GM21723 (cell line): ENCODE measurements around the gene LRPAP1.

Source experiments
- ATAC-seq: cut with Tn5 transposase; IDR thresholded peaks from one replicate; pipeline ENCODE4 v1.9.1; 2021; ENCODE audit warnings: mild to moderate bottlenecking, moderate library complexity; ENCODE audit not compliant: unreplicated experiment

The LRPAP1 gene

DNA sequence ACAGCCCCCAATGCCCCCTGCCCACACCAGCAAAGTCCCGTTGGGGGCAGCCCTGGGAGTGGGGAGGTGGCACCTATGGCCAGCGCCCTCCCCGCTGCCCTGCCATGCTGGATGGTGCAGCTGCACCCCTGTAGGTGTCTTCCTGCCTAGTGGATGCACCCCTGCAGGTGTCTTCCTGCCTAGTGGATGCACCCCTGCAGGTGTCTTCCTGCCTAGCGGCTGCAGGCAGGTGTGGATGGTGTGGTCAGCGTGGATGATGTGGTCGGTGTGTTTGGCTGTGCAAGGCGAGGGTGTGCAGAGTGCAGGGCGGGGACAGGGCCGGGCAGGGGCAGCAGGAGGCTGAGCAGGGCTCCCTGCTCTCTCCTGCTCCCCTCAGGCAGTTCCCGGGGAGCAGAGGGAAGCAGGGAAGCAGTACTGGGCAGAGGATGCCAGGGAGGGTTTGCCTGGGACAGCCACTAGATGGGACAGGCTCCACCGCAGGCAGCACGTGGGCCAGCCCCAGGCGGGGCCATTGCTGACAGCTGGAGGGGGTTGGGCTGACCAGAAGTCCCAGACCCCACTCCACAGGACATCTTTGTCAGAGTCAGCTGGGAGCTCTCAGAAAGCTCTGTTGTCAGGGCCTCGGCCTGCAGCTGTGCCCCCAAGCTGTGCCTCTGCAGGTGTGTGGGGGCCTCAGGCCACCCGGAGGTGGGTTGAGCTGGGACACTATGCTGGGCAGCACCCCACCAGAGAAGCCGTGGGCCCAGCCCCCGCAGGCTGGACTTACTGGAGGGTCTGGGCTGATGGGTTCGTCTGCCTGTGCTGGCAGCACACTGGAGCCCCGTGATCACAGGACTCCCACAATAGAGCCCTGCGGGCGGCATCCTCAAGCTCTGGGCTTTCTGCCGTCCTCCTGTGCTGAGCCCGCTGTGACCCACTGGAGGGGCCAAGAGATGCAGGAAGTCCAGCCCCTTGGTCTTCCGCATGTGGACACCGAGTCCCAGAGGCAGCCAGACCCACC is 45.4 kb downstream of the LRPAP1 start:
- ATAC-seq = no peak

DNA sequence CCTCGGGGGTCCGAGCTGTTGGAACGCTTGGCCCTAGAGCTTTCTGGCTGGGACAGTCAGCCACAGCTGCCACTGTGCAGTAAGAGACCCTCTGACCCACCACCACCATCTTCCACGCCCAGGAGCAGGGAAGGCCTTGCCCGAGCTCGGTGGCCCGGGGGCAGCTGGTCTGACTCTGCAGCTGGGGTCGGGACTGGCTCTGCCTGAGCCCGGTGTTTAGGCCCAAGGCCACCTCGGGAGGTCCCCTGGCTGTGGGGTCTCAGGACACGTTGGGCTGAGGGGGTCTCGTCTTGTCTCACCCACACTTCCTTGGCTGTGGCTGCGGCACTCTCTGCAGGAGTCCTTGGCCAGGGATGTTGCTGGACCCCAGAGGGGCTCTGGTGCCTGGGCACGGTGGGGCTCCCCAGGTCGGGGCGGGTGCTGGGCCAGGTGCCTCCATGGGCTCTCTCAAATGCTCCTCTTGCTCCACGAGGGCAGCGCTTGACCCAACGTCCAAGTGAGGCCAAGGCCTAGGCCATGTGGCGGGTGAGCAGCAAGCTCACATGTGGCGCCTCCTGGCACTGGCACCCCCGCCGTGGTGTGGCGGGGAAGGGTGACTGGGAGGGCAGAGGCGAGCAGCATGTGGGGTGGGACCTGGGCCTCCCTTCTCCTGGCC is 46.2 kb downstream of the LRPAP1 start:
- no peak for ATAC-seq

DNA sequence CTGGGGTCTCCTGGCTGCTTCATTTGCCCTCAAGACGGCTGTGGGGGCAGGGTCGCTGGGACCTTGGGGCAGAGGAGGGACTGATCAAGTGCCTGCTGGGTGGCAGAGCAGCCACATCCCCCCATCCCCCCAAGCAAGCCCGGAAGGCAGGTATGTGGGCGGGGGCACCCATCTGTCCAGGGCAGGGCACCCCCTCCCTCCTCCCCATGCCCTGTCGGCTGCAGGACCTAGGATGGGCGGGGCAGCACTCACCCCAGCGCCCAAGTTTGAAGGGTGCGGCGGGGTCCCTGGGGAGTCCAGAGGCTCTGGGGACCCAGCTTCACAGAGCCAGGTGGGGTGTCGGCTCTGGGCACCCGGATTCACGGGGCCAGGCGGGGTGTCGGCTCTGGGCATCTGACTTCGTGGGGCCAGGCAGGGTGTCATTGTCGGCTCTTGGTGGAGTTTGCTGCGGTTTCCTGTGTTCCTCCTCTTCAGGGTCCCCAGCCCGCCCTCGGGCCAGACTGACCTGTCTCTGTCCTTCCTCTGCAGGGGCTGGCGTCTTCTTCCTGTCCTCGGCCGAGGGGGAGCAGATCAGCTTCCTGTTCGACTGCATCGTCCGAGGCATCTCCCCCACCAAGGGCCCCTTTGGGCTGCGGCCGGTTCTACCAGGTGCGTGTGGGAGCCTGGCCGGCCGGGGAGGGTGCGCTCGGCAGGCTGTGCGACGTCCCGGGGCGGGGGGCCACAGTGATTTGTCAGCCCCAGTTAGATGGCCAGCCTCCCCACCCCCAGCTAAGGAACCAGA is 47.0 kb downstream of the LRPAP1 start:
- no peak for ATAC-seq

DNA sequence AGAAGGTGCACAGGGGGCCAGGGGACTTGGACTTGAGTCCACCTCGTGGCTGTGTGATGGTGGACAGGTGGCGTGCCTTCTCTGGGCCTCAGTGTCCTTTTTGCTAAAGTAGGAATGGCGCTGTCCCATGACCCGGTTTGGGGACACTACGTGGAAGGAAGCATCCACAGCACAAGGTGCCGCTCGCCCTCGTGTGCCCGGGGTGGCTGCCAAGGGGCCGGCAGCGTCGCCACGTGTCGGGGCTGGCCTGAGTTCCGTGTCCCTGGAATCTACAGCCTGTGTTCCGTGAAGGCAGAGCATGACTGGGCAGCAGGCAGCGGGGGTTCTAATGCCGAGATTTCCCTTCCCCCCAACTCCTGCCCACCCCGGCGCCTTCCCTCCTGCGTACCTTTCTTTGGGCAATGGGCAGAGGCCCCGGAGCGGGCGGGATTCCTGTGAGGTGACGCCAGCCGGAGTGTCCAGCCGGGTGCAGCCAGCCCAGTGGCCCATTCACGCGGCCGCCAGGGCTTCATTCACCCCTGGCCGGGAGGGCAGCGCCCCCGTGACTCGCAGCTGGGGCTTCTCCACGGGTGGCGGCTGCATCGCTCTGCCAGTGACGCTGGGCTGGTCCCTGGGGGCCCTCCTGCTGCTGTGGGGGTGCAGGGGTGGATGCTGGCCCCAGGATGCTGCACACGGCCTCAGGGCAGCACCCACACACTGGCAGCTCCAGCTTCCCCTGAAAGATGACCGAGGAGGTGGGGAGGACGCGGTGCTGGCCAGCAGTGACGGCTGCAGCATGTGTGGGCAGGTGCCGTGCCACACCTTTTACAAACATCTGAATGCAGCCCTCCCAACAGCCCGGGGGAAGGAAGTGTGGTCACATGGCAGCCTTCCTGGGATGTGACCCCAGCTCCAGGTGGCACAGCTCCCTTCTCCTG is 47.9 kb downstream of the LRPAP1 start:
- ATAC-seq = no peak

DNA sequence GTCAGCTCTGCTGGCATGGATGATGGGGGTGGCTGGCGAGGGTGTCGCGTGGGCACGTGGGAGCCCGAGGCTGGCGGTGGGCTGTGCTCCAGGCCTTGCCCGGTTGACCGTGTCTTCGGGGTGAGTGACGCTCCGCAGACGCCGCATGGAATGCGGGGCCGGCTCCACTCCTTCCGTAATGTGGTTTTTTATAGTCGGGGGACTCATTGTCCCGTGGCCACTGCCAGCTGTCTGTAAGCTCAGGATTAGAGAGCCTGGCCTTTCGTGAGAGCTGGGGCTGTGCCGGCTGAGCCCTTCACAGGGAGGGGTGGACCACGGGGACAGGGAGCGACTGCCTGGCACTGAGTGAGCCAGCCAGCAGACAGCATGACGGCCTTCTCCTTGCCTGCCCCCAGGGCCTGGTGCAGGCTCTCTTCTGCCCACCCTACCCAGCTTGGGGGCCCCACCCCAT is 48.7 kb downstream of the LRPAP1 start:
- no peak for ATAC-seq

DNA sequence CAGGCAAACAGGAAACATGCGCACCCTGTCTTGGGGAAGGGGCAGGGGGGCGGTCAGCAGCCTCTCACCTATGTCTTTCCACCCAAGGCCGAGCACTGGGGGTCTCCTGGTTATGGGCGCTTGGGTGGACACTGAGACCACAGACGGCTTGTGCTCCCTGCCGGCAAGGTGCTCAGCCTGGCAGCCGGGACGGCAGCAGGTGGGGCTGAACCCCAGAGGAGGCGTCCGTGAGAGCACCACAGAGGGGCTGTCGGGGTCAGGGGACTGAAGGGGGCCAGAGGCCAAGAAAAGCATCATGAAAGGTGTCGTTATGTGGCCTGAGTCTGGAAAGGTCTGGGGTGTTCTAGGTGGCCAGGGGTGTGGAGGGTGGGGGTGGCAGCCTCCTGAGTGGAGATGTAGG is 49.5 kb downstream of the LRPAP1 start:
- ATAC-seq = no peak

DNA sequence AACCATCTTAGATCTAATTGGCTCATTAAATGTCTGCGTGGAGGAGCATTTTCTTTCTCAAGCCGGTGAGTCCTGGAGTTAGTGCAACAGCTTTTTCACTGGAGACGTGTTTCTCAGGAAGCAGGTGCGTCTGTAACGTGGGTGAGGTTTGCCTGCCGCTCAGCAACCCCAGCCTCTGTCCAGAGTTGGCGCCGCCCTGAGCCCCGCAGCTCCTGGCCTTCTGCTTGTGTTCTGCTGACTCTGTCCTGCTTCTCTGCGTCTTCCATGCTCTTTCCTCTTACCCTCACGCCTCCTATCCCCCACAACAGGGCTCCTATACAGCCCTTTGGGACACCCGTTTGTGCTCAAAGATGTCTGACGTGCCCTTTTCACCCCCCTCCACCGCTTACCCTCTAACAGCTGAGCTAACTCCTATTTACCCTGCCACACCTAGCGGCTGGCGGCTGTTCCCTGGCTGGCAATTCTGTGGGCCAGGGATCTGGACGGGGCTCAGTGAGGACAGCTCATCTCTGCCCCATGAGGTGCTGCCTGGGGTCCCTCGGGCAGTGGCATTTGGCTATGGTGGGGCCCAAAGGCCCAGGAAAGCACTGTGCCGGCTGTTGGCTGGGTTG is 50.3 kb downstream of the LRPAP1 start:
- ATAC-seq = no peak

DNA sequence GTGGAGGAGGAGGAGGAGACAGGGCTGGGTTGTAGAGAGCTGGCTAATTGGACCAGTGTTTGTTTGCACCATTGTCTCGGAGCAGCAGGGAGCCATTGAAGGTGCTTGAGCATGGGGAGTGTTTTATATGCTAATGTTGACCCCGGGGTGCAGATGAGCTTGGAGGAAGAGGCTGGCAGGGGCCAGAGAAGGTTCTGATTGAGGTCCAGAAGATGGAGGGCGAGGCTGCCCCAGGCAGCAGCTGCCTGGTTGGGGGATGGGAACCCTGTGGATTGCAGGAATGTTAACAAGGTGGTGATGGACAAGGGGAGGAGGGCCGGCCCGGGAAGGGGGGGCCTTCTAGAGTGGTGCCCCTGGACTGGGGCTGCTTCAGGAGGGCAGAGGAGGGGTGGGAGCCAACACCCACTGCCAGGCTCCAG is 51.1 kb downstream of the LRPAP1 start:
- ATAC-seq = no peak

DNA sequence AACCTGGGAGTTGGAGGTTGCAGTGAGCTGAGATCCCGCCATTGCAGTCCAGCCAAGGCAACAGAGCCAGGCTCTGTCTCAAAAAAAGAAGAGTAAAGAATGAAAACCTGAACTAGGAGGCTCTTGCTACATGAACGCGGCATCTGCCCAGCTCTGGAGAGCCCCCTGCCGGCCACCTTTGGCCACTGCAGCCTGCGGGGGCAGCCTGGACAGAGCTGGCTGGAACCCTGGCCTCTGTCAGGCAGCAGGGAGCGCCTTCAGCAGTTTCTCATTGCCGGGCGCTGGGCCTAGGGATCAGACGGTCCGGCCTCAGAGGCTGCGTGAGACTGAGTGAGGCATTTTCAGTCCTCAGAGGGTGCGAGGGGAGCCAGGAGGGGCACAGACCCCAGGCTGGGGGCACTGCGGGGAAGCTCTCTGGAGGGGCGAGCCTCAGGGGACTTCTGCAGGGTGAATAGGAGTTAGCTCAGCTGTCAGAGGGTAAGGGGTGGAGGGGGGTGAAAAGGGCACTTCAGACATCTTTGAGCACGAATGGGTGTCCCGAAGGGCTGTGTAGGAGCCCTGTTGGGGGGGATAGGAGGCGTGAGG is 51.6 kb downstream of the LRPAP1 start:
- no peak for ATAC-seq

DNA sequence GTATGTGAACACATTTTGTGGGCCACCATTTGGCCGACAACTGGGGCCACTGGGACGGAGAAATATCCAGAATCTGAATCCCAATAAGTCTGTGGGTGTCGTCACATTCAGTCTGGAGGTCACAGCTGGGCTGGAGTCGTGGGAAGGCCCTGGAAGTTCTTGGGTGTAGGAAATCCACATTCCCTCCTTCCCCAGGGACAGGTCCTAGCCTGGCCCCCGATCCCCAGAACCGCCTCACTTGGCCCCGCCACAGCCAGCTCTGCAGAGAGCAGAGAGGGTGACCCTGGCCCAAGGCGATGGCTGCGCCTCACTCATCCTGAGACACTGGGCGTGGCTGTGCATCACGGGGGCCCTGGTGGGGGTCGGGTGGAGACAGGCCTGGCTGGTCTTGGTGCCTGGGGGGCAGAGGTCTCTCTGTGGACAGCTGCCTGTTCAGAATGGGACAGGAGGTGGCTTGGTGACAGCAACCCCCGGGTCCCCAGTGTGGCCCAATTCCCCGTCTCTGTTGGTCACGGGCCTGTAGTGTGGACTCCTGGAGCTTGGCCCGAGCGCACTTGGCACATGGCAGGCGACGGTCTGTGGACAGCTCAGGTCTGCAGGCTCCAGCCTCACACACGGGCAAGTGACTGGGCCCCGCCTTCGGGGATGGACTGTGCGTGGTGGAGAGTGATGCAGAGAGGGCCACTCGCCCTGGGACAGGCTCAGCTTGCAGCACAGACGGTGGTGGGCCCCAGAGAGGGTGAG is 52.7 kb downstream of the LRPAP1 start:
- ATAC-seq = no peak

DNA sequence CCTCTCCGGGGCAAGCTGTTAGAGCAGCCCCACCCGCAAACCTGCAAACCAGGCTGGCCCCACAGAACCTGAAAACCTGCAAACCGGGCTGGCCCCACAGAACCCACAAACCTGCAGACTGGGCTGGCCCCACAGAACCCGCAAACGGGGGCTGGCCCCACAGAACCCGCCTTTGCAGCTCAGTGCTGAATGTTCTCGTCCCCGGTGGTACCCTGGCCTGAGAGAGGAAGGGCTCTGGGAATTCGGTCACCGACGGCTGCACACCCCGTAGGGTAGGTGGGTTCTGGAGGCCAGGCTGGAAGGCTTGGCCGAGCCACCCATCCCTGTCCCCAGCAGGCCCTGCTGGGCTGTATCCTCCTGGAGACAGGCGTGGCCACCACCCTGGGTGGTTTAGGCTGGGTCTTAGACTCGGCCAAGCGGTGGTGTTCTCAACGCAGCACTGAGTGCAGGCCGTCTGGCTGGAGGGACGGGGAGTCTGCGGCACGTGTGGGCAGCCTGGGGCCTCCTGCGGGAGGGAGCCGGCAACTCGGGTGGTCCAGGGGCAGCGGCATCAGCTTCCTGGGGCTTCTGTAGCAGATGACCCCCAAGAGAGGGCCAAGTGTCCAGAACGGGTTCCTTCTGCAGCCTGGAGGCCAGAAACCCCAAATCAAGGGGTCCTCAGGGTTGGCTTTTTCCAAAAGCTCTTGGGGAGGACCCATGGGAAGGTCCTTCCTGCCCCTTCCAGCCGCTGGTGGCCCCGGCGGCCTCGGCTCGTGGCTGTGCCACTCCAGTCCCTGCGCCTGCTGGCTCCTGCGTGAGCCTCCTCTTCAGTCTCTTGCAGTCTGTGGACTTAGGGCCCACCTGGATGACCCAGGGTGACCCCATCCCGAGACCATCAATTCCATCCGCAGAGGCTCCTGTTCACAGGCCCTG is 53.5 kb downstream of the LRPAP1 start:
- ATAC-seq = no peak

DNA sequence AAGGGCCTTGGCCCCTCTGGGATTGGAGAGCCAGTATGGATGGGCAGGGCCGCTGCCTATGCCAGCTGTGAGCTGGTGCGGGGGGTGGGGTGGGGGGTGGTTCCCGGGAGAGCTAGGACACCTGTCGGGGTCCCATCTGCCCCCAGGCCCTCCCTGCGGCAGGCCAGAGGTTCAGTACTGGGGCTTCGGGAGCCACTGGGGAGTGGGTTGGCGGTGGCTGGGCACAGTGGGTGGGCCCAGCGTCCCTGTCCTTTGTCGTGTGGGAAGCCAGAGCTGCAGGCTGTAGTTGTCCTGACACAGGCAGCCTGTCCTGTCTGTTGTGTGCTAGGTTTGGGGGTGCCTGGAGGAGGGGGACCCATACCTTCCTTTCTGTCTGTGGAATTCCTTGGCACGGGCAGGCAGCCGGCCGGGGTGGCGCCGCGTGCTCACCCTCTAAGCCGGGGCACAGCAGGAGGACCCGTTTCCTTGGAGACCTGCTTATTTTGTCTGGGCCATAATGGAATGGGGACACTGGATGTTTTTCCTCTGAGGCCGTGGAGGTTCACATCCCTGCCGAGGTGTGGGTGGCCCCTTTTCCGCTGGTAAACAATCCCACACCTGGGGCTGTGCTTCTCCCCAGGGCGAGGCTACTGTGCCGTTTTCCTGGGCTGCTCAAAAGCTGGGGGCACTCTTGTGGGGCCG is 54.3 kb downstream of the LRPAP1 start:
- no peak for ATAC-seq

DNA sequence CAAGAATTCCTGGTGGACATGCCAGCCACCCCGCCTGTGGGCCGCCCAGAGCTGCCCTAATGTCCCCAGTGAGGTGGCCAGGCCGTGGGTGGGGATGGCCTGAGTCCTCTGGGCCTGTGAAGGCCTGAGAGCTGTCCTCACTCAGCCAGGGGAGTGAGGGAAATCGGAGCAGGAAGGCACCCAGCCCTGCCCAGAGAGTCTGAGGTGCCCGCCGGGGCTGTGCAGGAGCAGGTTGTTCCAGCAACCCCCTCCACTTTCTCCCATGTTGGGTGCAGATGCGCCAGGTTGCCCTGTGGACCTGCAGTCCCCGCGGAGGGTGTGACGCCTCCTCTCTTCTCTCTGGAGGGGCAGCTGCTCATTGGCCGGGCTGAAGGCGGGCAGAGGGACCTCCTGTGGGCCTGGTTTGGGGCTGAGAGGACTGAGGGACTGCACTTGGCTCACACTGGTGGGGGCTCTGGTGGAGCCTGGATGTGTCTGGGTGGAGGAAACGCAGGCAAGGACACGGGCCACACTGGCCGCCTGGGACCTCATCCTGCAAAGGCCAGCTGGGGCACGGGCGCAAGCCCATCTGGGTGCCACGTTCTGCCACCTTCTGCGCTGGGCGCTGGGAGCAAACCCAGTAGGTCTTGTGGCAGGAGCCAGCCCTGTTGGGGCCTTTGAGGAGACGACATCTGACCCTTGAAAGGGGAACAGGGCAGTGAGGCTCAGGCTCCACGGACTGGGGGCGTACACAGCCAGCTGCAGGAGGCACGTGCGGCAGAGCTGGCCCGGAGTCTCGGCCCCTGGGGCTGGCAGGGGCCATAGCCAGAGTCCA is 55.1 kb downstream of the LRPAP1 start:
- no peak for ATAC-seq

DNA sequence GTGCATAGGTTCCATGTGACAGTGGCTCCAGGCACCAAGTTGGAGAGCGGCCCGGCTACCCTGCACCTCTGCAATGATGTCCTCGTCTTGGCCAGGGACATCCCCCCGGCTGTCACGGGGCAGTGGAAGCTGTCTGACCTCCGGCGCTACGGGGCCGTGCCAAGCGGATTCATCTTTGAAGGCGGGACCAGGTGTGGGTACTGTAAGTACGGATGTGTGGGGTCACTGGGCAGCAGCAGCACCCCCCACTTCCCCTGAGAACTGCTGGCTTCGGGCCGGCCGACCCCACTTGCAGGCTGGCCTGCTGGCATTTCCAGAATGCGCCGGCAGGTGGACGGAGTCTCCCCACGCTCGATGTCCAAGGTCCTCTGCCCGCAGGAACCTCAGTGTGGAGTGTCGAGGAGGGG is 55.9 kb downstream of the LRPAP1 start:
- no peak for ATAC-seq

DNA sequence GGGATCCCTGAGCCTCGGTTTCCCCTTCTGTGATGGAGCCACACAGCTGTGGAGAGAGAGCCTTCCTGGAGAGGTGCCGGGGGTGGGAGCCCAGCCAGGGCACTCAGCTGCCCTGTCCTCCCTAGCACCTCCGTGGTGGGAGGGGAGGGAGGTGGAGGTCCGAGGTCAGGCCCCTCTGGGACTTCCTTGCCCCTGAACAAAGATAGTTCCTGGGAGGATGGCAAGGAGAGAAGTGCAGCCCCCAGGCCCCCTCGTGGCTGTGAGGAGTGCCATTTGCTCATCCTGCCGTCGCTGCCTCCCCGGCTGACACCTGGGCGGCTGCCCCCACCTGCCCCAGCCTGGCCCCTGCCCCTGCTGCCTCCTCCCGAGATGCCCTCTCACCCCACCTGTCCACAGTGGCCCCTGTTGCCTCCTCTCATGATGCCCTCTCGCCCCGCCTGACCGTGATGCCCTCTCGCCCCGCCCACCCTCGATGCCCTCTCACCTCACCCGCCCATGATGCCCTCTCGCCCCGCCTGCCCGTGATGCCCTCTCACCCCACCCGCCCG is 56.4 kb downstream of the LRPAP1 start:
- no peak for ATAC-seq
